ENCODE data around the gene DAZAP2.
"Not testable (repeated sequence)": the region's sequence is repeated elsewhere in the genome, so short reads cannot be mapped to it uniquely, and the experiment has no call there.

DAZAP2 gene

DNA sequence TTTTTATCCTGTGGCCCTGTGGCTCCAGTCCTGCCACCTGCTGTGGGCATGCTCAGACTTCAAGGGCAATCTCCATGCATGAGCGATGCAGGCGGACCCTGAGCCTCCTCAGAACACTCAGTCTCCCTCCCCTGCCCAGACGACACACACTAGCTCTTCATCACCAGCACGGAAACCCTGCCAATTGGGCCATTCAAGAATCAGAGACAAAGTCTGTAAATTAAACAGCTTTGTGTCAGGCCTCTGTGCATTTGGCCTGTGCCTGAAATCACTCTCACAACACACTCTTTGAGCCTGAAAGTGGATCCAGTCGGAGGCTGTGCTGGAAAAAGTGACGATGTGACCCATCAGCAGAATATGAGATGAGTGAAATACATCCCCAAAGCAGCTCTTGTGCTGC lies 33.3 kb upstream of the DAZAP2 start:
- Mint-ChIP-seq H3K4me1 (peaks cover 3% of the 10 kb centered on the region), H3K27ac (no peak overlapping the region), H3K27me3 (no peaks in the 10 kb centered on the region), H3K9me3 (no peaks in the 10 kb centered on the region), H3K4me3 (no peak overlapping the region), H3K36me3 (peaks cover 6% of the 10 kb centered on the region)
- DNase-seq (ENCODE audit: low spot score in 2 of 2) (no peak), ATAC-seq (ENCODE audit: low read depth) (no peak)

DNA sequence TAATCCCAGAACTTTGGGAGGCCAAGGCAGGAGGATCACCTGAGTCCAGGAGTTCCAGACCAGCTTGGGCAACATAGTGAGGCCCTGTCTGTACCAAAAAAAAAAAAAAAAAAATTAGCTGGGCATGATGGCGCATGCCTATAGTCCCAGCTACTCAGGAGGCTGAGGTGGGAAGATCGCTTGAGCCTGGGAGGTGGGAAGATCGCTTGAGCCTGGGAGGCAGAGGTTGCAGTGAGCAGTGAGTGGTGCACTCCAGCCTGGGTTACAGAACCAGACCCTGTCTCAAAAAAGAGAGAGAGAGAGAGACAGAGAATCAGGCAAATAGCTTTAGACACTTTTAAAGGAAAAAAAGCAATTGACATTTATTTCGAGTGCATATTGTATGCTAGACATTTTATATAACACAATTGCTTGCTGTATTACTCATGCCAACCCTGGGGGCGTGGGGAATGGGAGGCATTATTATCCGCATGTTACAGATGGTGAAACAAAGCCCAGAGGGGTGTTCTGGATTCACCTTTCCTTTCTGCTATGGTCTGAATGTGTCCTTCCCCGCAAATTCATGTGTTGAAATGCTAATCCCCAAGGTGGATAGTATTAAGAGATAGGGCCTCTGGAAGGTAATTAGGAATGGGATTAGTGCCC lies 30.5 kb upstream of the DAZAP2 start:
- H3K9me3 Mint-ChIP-seq = no peaks in the 10 kb centered on the region
- peaks cover 6% of the 10 kb centered on the region for H3K4me1 Mint-ChIP-seq
- no peak for DNase-seq (ENCODE audit: low spot score in 2 of 2)
- no peak for ATAC-seq (ENCODE audit: low read depth)
- H3K27ac Mint-ChIP-seq = no peak overlapping the region
- peaks cover 6% of the 10 kb centered on the region for H3K36me3 Mint-ChIP-seq
- H3K4me3 Mint-ChIP-seq = no peak overlapping the region
- H3K27me3 Mint-ChIP-seq = no peaks in the 10 kb centered on the region

DNA sequence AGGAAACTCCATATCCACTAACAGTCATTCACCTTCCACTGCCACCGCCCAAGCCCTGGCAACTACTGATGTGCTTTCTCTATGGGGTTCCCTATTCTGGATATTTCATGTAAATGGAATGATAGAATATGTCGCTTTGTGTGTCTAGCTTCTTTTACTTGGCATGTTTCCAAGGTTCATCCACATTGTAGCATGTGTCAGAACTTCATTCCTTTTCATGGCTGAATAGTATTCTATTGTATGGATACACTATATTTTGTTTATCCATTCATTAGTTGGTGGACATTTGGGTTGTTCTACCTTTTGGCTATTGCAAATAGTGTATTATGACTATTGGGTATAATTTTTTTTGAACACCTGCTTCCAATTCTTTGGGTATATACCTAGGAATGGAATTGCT lies 29.4 kb upstream of the DAZAP2 start:
- Mint-ChIP-seq H3K27me3 (no peaks in the 10 kb centered on the region), H3K27ac (no peak overlapping the region), H3K4me1 (peaks cover 7% of the 10 kb centered on the region), H3K4me3 (no peak overlapping the region), H3K36me3 (peaks cover 5% of the 10 kb centered on the region), H3K9me3 (no peaks in the 10 kb centered on the region)
- no peak for ATAC-seq (ENCODE audit: low read depth)
- no peak for DNase-seq (ENCODE audit: low spot score in 2 of 2)

DNA sequence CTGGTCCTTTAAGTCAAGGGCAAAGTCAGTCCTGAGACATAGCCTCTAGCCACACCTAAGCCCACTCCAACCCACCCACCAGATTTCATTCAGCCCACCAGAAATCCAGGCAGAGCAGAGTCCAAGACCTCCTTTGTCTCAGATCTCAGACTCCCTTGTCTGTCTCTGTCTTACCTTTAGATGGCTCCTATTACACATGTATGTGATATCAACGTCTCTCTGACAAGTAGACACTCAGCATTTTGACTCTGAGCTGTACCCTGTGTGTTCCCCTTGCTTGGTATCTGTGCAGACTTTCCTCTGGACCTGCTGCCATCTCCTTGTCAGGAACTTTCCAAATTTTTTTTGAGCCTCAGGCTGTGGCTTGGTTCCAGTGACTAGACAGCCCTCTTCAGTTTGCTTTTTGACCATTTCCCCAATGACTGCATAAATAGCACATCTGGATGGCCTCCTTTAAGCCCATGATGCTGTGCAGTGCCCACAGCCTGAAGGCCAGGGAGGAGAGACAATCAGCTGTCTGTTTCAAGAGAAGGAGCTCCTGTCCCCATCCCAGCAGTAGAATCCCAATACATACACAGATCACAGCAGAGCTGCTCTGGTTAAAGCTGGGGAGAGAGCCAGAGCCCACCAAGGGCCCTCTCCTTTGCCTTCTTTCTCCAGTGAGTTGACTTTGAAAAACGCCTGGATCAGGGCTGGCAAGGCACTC lies 27.8 kb upstream of the DAZAP2 start:
- Mint-ChIP-seq H3K36me3 (peaks cover 9% of the 10 kb centered on the region), H3K4me1 (peaks cover 11% of the 10 kb centered on the region), H3K9me3 (no peaks in the 10 kb centered on the region), H3K27ac (no peak overlapping the region), H3K4me3 (no peak overlapping the region), H3K27me3 (no peaks in the 10 kb centered on the region)
- no peak for DNase-seq (ENCODE audit: low spot score in 2 of 2)
- no peak for ATAC-seq (ENCODE audit: low read depth)

DNA sequence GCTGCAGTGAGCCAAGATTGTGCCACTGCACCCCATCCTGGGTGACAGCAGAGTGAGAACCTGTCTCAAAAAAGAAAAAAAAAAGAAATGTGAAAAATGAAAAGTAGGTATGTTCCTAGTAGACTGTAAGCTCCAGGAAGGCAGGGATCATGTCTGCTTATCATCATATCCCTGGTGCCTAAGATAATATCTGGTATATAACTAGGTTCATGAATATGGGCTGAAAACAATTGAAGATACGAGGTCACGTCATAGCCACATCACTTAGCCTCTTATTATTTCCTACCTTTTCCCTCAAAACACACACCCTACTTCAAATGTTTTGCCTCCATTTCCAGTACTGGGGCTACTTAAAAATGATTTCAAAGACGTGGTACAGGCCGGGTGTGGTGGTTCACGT lies 23.7 kb upstream of the DAZAP2 start:
- Mint-ChIP-seq H3K9me3 (no peaks in the 10 kb centered on the region), H3K27me3 (no peaks in the 10 kb centered on the region), H3K4me1 (peaks cover 22% of the 10 kb centered on the region), H3K4me3 (no peak overlapping the region), H3K36me3 (peaks cover 9% of the 10 kb centered on the region), H3K27ac (no peak overlapping the region)
- DNase-seq (ENCODE audit: low spot score in 2 of 2) (no peak), ATAC-seq (ENCODE audit: low read depth) (no peak)

DNA sequence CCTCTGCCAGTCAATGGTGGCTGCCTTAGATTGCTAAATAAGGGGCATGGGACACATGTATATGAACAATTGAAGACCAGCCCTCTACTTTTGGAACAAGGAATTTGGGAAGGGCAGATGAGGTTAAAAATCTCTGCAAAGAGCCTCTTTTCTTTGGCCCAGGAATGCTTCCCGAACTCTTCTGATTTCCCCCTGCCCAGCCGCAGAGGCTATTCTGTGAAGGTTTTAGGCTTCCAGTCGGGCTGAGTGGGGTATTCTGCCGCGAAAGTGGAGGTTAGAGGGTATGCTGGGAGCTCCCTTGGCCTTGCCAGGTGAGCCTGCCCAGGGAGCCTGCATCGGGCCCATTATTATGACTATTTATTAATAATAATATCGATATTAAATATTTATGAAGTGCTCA lies 22.0 kb upstream of the DAZAP2 start:
- ATAC-seq (ENCODE audit: low read depth) = no peak
- Mint-ChIP-seq H3K36me3 (peaks cover 6% of the 10 kb centered on the region), H3K27me3 (no peaks in the 10 kb centered on the region), H3K4me3 (peak overlapping the region; percentile 70), H3K9me3 (no peaks in the 10 kb centered on the region), H3K27ac (peak overlapping the region; percentile 78), H3K4me1 (peaks cover 18% of the 10 kb centered on the region)
- no peak for DNase-seq (ENCODE audit: low spot score in 2 of 2)

DNA sequence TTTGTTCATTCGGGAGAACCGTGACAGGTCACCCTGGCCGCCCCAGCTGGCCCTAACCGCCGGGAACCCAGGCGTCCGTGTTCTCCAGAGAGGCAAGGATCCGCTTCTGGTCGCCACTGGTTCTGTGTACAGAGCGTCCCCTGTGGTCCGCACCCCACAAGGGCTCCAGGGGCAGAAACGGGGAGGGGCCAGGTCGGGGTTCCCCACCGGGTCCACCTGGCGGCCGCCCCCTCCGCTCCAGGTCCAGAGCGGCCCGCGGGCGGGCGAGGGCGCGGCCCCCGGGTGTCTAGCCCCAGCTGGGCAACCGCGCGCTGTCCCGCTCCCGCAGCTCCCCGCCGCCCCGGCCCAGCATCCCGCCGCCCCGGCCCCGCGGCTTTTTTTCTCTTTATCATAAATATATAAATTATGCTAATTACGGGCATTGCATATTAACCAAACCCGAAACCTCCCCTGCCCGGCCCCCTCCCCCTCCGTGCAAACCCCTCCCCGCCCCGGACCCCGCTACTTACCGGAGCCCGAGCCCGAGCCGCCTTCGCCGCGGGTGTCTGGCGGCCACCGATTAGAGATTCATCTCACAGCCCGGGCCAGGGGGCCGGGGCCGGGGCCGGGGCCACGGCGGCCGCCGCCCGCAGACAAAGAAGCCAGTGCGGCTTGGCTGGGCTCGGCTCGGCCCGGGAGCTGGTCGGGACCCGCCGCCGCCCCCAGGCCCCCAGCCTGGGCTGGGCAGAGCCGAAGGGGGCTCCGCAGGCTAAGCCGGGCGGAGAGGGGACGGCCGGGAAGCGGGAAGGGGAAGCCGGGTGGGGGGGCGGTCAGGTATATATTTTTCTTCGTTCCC lies 21.3 kb upstream of the DAZAP2 start:
- DNase-seq (ENCODE audit: low spot score in 2 of 2) (peak; percentile 62 to 68), ATAC-seq (ENCODE audit: low read depth) (peak; percentile 67)
- peak overlapping the region; percentile 92 for H3K4me3 Mint-ChIP-seq
- peaks cover 19% of the 10 kb centered on the region for H3K4me1 Mint-ChIP-seq
- peaks cover 6% of the 10 kb centered on the region for H3K36me3 Mint-ChIP-seq
- H3K27me3 Mint-ChIP-seq = no peaks in the 10 kb centered on the region
- H3K9me3 Mint-ChIP-seq = no peaks in the 10 kb centered on the region
- H3K27ac Mint-ChIP-seq = peak overlapping the region; percentile 97

DNA sequence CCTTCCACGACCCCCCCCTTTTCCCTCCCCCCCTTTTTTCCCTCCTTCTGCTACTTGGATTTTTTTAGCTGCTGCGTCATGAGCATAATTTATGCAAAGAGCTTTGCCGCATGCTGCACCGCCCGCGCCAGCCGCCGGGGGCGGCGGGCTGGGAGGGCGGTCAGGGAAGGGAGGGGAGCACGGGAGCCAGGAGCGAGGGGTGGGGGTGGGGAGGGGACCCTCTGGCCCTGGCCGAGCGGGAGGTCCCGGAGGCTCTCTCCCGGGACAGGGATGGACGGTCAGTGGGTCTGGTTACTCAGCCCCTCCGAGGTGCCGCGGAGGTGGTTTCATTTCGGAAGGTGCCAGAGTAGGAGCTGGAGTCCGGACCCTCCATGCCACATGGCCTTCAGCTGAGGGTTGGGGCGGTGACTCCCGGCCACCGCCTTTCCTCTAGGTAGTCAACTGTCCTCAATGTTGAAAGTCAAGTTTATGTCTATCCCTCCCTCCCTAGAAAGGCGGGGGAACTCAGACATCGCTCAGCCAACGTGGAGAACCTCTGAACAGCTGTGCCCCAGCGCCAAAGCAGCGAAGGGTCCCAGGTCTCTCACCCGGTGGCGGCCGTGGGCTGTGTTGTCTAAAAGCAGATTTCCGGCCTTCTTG lies 20.5 kb upstream of the DAZAP2 start, which contains the start of gene POU6F1:
POU6F1 (minus strand) TSS at position 95 of the 639 bp plus-strand sequence. CDS start 11,226 bp downstream, outside the sequence.
- Mint-ChIP-seq H3K36me3 (peaks cover 6% of the 10 kb centered on the region), H3K27me3 (no peaks in the 10 kb centered on the region), H3K4me3 (peak within 1 kb of the TSS; percentile 92), H3K27ac (peak within 1 kb of the TSS; percentile 97), H3K9me3 (no peaks in the 10 kb centered on the region), H3K4me1 (peaks cover 20% of the 10 kb centered on the region)
- peak in 1 of 2 donors; percentile 68 for DNase-seq (ENCODE audit: low spot score in 2 of 2)
- ATAC-seq (ENCODE audit: low read depth) = peak; percentile 76

DNA sequence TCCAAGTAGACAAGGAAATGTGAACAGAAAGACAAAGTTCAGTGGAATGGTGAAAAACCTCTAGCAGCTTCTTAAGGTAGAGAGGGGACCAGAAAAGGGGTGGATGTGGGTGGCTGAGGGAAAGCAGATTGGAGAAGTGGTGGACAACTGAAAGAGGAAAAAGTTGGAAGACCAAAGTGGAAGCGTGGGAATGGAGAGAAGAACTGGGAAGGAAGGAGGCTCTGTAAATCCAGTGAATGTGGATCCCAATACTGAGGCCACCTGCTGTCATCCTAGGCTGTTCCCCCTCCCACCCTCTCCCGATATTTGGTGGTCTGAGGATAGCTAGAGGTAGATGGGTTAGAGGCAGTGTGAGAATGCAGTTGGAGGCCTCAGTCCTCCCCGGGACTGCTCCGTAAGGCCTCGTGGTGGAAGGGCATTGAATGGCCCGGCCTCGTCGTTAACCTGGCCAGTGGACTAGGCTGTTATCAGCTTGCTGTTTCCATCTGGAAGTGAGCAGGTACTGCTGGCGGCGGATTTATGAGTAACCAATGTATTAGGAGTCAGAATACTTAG lies 19.9 kb upstream of the DAZAP2 start:
- no peaks in the 10 kb centered on the region for H3K27me3 Mint-ChIP-seq
- H3K27ac Mint-ChIP-seq = peak overlapping the region; percentile 97
- peaks cover 6% of the 10 kb centered on the region for H3K36me3 Mint-ChIP-seq
- DNase-seq (ENCODE audit: low spot score in 2 of 2) (no peak), ATAC-seq (ENCODE audit: low read depth) (no peak)
- peak overlapping the region; percentile 92 for H3K4me3 Mint-ChIP-seq
- H3K4me1 Mint-ChIP-seq = peaks cover 20% of the 10 kb centered on the region
- no peaks in the 10 kb centered on the region for H3K9me3 Mint-ChIP-seq

DNA sequence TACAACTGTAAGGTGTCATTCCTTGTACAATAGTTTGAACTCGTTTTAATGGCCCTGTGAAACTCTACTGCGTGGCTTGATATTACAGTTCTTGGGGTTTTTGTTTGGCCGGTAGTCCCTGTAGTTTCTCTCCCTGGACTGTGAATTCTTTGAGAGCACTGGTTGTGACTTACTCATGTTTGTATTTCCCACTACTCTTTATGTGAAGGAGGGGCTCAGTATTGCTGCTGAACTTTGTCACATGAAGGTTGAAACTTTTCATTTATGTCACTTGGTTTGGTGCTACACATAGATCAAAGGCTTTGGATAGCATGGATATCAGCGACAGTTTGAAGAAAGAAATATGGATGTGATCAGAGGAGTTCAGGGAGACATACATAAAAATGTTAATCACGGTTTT lies 19.3 kb upstream of the DAZAP2 start:
- H3K9me3 Mint-ChIP-seq = no peaks in the 10 kb centered on the region
- H3K36me3 Mint-ChIP-seq = peaks cover 3% of the 10 kb centered on the region
- H3K27me3 Mint-ChIP-seq = no peaks in the 10 kb centered on the region
- H3K4me3 Mint-ChIP-seq = peak overlapping the region; percentile 34
- peak overlapping the region; percentile 97 for H3K27ac Mint-ChIP-seq
- no peak for DNase-seq (ENCODE audit: low spot score in 2 of 2)
- peaks cover 19% of the 10 kb centered on the region for H3K4me1 Mint-ChIP-seq
- no peak for ATAC-seq (ENCODE audit: low read depth)

DNA sequence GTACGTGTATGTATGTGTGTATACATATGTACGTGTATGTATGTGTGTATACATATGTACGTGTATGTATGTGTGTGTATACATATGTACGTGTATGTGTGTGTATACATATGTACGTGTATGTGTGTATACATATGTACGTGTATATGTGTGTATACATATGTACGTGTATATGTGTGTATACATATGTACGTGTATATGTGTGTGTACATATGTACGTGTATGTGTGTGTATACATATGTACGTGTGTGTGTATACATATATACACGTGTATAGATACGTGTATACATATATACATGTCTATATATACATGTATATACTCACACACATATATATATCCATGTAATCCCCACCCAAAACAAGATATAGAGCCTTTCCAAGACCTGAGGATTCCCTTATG lies 18.8 kb upstream of the DAZAP2 start:
- ATAC-seq (ENCODE audit: low read depth); DNase-seq (ENCODE audit: low spot score in 2 of 2); H3K27me3 Mint-ChIP-seq; H3K9me3 Mint-ChIP-seq; H3K4me3 Mint-ChIP-seq; H3K36me3 Mint-ChIP-seq; H3K27ac Mint-ChIP-seq: not testable (repeated sequence)
- H3K4me1 Mint-ChIP-seq = peaks cover 17% of the 10 kb centered on the region

DNA sequence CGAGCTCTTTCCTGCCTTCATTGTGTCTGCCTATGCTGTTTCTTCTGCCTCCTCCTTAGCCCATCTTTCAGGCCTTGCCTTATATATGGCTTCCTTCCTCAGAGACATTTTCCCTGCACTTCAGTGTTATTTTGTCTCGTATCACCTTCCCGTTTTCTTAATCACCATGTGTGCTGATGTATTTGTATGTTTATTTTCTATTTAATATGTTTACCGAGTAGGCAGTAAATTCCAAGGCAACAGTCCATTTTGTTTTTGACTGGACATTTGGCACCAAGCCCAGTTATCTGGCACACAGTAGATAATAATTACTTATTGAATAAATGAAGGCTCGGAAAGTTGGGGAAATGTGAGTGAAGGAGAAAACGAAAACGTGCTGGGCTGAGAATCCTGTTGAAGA lies 16.2 kb upstream of the DAZAP2 start:
- Mint-ChIP-seq H3K4me1 (peaks cover 12% of the 10 kb centered on the region), H3K27me3 (no peaks in the 10 kb centered on the region), H3K4me3 (no peak overlapping the region), H3K36me3 (peaks cover 4% of the 10 kb centered on the region), H3K9me3 (no peaks in the 10 kb centered on the region), H3K27ac (no peak overlapping the region)
- ATAC-seq (ENCODE audit: low read depth) (no peak), DNase-seq (ENCODE audit: low spot score in 2 of 2) (no peak)

DNA sequence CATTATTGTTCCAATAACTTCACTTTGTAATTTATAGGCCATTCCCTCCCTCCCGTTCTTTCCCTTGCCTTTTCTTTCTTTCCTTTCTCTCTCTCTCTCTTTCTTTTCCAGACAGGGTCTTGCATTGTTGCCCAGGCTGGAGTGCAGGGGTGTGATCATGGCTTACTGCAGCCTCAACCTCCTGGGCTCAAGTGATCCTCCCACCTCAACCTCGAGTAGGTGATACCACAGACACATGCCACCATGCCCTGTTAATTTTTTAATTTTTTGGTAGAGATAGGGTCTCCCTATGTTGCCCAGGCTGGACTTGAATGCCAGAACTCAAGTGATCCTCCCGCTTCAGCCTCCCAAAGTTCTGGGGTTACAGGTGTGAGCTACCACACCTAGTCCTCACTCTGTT lies 14.0 kb upstream of the DAZAP2 start:
- Mint-ChIP-seq H3K27ac (no peak overlapping the region), H3K4me1 (peaks cover 4% of the 10 kb centered on the region), H3K36me3 (peaks cover 4% of the 10 kb centered on the region), H3K27me3 (no peaks in the 10 kb centered on the region), H3K9me3 (no peaks in the 10 kb centered on the region), H3K4me3 (no peak overlapping the region)
- ATAC-seq (ENCODE audit: low read depth) (no peak), DNase-seq (ENCODE audit: low spot score in 2 of 2) (no peak)
